ENCODE measurements around the gene ASIC2.

The ASIC2 gene

GRCh38 chr17:33292981-33293867 lies at the start of gene ASIC2:
TSS of gene ASIC2 (minus strand) at chr17:33293295.
- no peak for DNase-seq (ENCODE audit: low read depth)

GRCh38 chr17:33342025-33342424 lies 48.9 kb upstream of the ASIC2 start:
- DNase-seq (ENCODE audit: low read depth), result no peak

- DNase-seq (ENCODE audit: low read depth), result no peak
Observed at GRCh38 chr17:33338242-33338641, 45.1 kb upstream of the ASIC2 start.

- no peak for DNase-seq (ENCODE audit: low read depth)
Observed at GRCh38 chr17:33335491-33336173, 42.5 kb upstream of the ASIC2 start.

- no peak for DNase-seq (ENCODE audit: low read depth)
Observed at GRCh38 chr17:33334703-33335102, 41.6 kb upstream of the ASIC2 start.

GRCh38 chr17:33330877-33331276 lies 37.8 kb upstream of the ASIC2 start:
- no peak for DNase-seq (ENCODE audit: low read depth)

GRCh38 chr17:33328129-33328528 lies 35.0 kb upstream of the ASIC2 start:
- no peak for DNase-seq (ENCODE audit: low read depth)

GRCh38 chr17:33324736-33325135 lies 31.6 kb upstream of the ASIC2 start:
- DNase-seq (ENCODE audit: low read depth), result no peak

GRCh38 chr17:33322063-33322462 lies 29.0 kb upstream of the ASIC2 start:
- DNase-seq (ENCODE audit: low read depth), result no peak

GRCh38 chr17:33318241-33318640 lies 25.1 kb upstream of the ASIC2 start:
- DNase-seq (ENCODE audit: low read depth), result no peak

GRCh38 chr17:33316746-33317145 lies 23.7 kb upstream of the ASIC2 start:
- no peak for DNase-seq (ENCODE audit: low read depth)

GRCh38 chr17:33310296-33310695 lies 17.2 kb upstream of the ASIC2 start:
- DNase-seq (ENCODE audit: low read depth), result no peak

- DNase-seq (ENCODE audit: low read depth), result no peak
Observed at GRCh38 chr17:33303254-33303653, 10.2 kb upstream of the ASIC2 start.

- DNase-seq (ENCODE audit: low read depth), result no peak
Observed at GRCh38 chr17:33302394-33302793, 9.3 kb upstream of the ASIC2 start.

GRCh38 chr17:33300241-33300640 lies 7.1 kb upstream of the ASIC2 start:
- DNase-seq (ENCODE audit: low read depth), result no peak

- DNase-seq (ENCODE audit: low read depth), result no peak
Observed at GRCh38 chr17:33299115-33299514, 6.0 kb upstream of the ASIC2 start.

- no peak for DNase-seq (ENCODE audit: low read depth)
Observed at GRCh38 chr17:33297643-33298042, 4.5 kb upstream of the ASIC2 start.

GRCh38 chr17:33294994-33295393 lies 1.9 kb upstream of the ASIC2 start:
- DNase-seq (ENCODE audit: low read depth), result no peak

- DNase-seq (ENCODE audit: low read depth), result no peak
Observed at GRCh38 chr17:33292201-33292980, 704 bp downstream of the ASIC2 start.

- no peak for DNase-seq (ENCODE audit: low read depth)
Observed at GRCh38 chr17:33291248-33292200, 1.6 kb downstream of the ASIC2 start.

- no peak for DNase-seq (ENCODE audit: low read depth)
Observed at GRCh38 chr17:33290253-33290652, 2.8 kb downstream of the ASIC2 start.

All from stimulated activated CD8-positive, alpha-beta memory T cell treated with anti-CD3 and anti-CD28 coated beads, Interleukin-12 subunit alpha, Interleukin-12 subunit beta, amount 100 ng/mL, for 4 hours (primary cell).